Measurements from ENCODE around the gene PTPRJ.
"Not testable (repeated sequence)": the region's sequence is repeated elsewhere in the genome, so short reads cannot be mapped to it uniquely, and the experiment has no call there.

The PTPRJ gene

GRCh38 chr11:48011102-48011797 lies 30.9 kb downstream of the PTPRJ start:
- DNase-seq = no peak
- in situ Hi-C loops (cut with HindIII; ENCODE audit: low pct_ligation_motif_present, low pct_unique_long_range_greater_than_20kb, low sequenced_read_pairs) = no loop called here

GRCh38 chr11:48011798-48012391 lies 31.5 kb downstream of the PTPRJ start:
- in situ Hi-C loops (cut with HindIII; ENCODE audit: low pct_ligation_motif_present, low pct_unique_long_range_greater_than_20kb, low sequenced_read_pairs) = no loop called here
- no peak for DNase-seq

- peak; percentile 62 for DNase-seq
- in situ Hi-C loops (cut with HindIII; ENCODE audit: low pct_ligation_motif_present, low pct_unique_long_range_greater_than_20kb, low sequenced_read_pairs) = no loop called here
Measured at GRCh38 chr11:48013269-48013901, 33.0 kb downstream of the PTPRJ start.

GRCh38 chr11:48014917-48015316 lies 34.6 kb downstream of the PTPRJ start:
- in situ Hi-C loops (cut with HindIII; ENCODE audit: low pct_ligation_motif_present, low pct_unique_long_range_greater_than_20kb, low sequenced_read_pairs) = no loop called here
- DNase-seq = no peak

- in situ Hi-C loops (cut with HindIII; ENCODE audit: low pct_ligation_motif_present, low pct_unique_long_range_greater_than_20kb, low sequenced_read_pairs) = no loop called here
Measured at GRCh38 chr11:48017105-48017830, 36.9 kb downstream of the PTPRJ start.

GRCh38 chr11:48017831-48018527 lies 37.6 kb downstream of the PTPRJ start:
- in situ Hi-C loops (cut with HindIII; ENCODE audit: low pct_ligation_motif_present, low pct_unique_long_range_greater_than_20kb, low sequenced_read_pairs) = no loop called here
- no peak for DNase-seq

More at GRCh38 chr11:48017105-48017830, 36.9 kb downstream of the PTPRJ start:
- DNase-seq = no peak

- in situ Hi-C loops (cut with HindIII; ENCODE audit: low pct_ligation_motif_present, low pct_unique_long_range_greater_than_20kb, low sequenced_read_pairs) = no loop called here
- no peak for DNase-seq
Measured at GRCh38 chr11:48018528-48019216, 38.3 kb downstream of the PTPRJ start.

GRCh38 chr11:48019217-48019584 lies 38.8 kb downstream of the PTPRJ start:
- DNase-seq = no peak
- in situ Hi-C loops (cut with HindIII; ENCODE audit: low pct_ligation_motif_present, low pct_unique_long_range_greater_than_20kb, low sequenced_read_pairs) = no loop called here

- in situ Hi-C loops (cut with HindIII; ENCODE audit: low pct_ligation_motif_present, low pct_unique_long_range_greater_than_20kb, low sequenced_read_pairs) = no loop called here
- DNase-seq = no peak
Measured at GRCh38 chr11:48019595-48019994, 39.2 kb downstream of the PTPRJ start.

GRCh38 chr11:48020092-48020755 lies 39.9 kb downstream of the PTPRJ start:
- DNase-seq = no peak
- in situ Hi-C loops (cut with HindIII; ENCODE audit: low pct_ligation_motif_present, low pct_unique_long_range_greater_than_20kb, low sequenced_read_pairs) = no loop called here

GRCh38 chr11:48021201-48021820 lies 41.0 kb downstream of the PTPRJ start:
- in situ Hi-C loops (cut with HindIII; ENCODE audit: low pct_ligation_motif_present, low pct_unique_long_range_greater_than_20kb, low sequenced_read_pairs); DNase-seq: not testable (repeated sequence)

GRCh38 chr11:48022445-48022844 lies 42.1 kb downstream of the PTPRJ start:
- in situ Hi-C loops (cut with HindIII; ENCODE audit: low pct_ligation_motif_present, low pct_unique_long_range_greater_than_20kb, low sequenced_read_pairs) = no loop called here
- no peak for DNase-seq

GRCh38 chr11:48023608-48024007 lies 43.2 kb downstream of the PTPRJ start:
- in situ Hi-C loops (cut with HindIII; ENCODE audit: low pct_ligation_motif_present, low pct_unique_long_range_greater_than_20kb, low sequenced_read_pairs); DNase-seq: not testable (repeated sequence)

GRCh38 chr11:48024635-48025071 lies 44.3 kb downstream of the PTPRJ start:
- DNase-seq = no peak
- in situ Hi-C loops (cut with HindIII; ENCODE audit: low pct_ligation_motif_present, low pct_unique_long_range_greater_than_20kb, low sequenced_read_pairs) = no loop called here

- no peak for DNase-seq
- in situ Hi-C loops (cut with HindIII; ENCODE audit: low pct_ligation_motif_present, low pct_unique_long_range_greater_than_20kb, low sequenced_read_pairs) = no loop called here
Measured at GRCh38 chr11:48025293-48025983, 45.1 kb downstream of the PTPRJ start.

GRCh38 chr11:48025984-48026340 lies 45.6 kb downstream of the PTPRJ start:
- no peak for DNase-seq

More at GRCh38 chr11:48025984-48026340, 45.6 kb downstream of the PTPRJ start:
- in situ Hi-C loops (cut with HindIII; ENCODE audit: low pct_ligation_motif_present, low pct_unique_long_range_greater_than_20kb, low sequenced_read_pairs) = no loop called here

All from ACHN (cell line).